ENCODE results near the gene CENPU.
A peak's percentile ranks its signal among the peaks of the same experiment; 100 is the strongest.
"Not testable (repeated sequence)": the region's sequence is repeated elsewhere in the genome, so short reads cannot be mapped to it uniquely, and the experiment has no call there.

Gene CENPU, protein sequence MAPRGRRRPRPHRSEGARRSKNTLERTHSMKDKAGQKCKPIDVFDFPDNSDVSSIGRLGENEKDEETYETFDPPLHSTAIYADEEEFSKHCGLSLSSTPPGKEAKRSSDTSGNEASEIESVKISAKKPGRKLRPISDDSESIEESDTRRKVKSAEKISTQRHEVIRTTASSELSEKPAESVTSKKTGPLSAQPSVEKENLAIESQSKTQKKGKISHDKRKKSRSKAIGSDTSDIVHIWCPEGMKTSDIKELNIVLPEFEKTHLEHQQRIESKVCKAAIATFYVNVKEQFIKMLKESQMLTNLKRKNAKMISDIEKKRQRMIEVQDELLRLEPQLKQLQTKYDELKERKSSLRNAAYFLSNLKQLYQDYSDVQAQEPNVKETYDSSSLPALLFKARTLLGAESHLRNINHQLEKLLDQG

DNA sequence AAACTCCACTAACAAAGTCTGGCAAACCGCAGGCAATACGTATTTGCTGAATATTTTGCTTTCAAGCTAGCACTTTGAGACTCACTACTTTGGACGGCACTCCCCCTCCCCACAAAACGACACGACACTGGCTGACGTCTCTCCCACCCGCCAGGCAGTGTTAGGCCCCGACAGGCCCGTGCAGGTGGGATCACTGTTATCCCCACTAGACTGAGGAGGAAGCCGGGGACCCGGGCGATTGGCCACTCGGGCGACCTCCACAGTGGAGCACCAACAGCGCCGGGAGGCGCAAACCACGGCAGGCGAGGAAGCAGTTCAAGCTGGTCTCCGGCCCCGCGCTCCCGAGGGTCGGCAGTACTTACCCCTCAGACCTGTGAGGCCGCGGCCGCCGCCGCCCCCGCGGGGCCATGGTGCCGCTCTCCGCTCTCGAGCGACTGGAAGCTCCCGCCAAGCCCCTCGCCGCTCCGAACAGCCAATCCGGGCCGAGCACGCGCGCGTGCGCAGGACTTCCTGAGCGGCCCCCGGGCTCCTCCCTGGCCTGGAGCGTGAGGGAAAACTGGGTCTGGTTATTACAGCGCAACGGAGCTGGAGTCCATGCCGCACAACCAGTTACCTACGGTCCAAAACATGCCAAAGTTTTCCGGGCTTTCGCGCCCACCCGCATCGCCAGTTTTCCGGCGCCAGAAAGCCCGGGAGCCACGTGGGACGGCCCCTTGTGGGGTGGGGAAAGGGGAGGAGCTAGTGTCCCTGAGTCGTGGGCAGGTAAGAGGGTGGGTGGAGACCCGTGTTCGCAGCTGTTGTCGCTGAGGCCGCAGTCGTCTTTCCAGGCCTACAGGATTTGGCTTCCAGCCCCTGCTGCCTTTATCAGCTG is at the start of gene CENPU:
CENPU (minus strand) TSS at position 443 of the 871 bp plus-strand sequence; CDS start at position 409, 34 bp downstream.
- peak; percentile 98 for DNase-seq

DNA sequence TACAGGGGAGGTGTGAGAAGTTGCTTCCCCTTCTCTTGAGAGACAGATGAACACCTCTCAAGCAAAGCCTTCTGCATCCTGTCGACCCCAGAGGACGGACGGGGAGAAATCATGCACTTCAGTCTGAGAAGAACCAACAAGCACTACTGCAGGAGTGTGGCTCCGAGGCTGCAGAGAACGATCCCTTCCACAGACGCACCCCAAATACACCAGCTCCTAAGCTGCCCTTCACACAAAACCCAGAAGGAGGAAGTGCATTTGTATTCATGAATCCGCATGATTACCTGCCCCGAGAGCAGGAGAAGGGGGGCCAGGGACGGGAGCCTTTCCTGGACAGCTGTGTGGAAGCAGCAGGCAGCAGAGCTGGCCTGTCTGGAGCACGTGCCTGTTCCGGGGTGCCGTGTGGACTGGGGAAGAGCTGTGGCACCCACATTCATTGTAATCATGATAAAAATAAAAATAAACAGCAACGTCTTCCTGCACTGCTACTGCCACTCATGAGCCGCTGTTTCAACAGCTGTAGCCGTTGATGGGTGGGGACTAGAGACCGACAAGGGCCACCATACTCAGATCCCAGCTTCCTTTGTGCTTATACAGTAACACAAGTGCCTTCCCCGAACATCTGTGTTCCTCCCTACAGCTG is 49.0 kb upstream of the CENPU start:
- no peak for DNase-seq

DNA sequence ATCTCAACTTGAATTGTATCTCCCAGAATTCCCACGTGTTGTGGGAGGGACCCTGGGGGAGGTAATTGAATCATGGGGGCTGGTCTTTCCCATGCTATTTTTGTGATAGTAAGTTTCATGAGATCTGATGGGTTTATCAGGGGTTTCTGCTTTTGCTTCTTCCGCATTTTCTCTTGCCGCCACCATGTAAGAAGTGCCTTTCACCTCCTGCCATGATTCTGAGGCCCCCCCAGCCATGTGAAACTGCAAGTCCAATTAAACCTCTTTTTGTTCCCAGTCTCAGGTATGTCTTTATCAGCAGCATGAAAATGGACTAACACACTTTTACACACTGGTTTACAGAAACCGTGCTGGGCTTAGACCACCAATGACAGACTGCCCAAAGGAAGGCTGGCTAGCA is 45.3 kb upstream of the CENPU start:
- not testable (repeated sequence) for DNase-seq

DNA sequence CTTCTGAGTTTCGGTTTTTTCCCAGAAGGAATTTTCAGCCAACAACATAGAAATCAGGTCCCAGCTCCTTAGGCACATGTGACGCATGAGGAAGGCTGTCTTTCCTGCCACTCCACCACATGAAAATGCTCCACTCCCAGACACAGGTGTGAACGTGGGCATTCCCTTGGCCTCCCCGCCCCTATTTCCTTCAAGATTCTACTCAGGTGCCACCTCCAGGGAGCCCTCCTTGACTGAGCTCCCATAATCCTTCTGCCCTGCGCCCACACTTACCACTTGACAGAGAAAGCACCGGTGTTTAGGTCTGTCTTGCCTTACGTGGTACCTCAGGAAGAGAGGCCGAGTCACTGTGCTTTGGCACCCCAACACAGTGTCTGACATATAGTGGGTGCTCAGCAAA is 44.4 kb upstream of the CENPU start:
- DNase-seq, result no peak

DNA sequence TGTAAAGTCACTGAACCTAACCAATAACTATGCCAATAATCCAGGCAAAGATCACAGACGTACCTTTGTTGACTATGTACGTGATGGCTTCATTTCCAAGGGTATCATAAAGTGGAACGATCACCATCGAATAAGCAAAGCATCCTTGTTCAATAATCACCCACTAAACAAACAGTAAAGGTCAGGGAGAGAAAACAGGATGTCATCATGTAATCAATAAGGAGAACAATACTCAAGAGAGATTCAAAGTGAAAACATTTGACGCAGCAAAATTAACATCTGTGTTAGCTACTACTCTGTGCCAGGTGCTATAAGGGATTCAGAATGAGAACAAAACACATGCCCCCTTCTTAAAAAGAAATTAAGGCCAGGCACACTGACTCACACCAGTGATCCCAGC is 42.9 kb upstream of the CENPU start:
- DNase-seq, result no peak

DNA sequence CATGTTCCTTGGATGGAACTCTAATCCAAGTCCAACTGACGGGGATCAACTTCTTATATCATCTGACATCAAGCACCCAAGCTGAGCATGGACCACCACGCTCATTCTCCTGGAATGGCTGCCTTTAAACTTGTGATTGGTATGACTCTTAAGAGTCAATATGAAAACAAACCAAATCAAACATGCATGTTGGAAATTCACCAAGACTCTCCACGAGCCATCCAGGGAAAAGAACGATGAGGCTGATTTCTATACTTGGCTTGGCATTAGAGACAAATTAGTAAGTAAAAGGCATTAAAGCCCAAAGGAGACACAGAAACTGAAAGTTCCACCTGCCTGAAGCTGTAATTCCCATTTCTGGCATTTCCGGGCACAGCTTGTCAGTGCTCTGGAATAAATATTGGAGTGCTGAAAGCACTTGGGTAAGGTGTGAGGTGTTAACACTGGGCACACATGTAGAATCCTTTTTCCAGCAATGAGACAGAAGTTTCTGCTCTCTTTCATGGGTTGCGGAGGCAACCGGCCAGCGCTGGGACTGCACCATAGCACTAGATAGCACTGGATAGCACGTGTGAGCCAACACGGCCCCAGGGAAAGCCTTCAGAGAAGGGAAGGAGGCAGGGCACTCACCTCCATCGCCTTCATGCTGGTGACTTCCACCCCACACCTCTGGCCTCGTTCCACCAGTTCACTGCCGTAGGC is 42.1 kb upstream of the CENPU start:
- DNase-seq, result no peak

DNA sequence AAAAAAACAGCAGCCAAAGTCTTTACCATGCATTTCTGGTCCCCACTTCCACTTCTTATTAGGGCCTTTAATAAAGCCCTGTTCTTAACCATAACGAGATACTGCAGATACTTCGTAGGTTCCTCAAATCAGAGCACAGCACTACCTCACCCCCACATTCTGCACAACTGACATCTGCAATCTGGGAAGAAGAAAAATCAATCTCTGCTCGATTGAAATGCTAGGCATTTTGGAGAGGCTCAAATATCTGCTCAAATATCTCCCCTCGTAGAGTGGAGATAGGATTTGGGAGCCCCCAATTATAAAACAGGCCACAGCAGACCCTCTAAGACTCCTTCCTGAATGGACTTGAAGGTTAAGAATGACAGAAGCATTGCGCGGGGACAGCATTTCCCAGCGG is 40.3 kb upstream of the CENPU start:
- DNase-seq, result no peak

DNA sequence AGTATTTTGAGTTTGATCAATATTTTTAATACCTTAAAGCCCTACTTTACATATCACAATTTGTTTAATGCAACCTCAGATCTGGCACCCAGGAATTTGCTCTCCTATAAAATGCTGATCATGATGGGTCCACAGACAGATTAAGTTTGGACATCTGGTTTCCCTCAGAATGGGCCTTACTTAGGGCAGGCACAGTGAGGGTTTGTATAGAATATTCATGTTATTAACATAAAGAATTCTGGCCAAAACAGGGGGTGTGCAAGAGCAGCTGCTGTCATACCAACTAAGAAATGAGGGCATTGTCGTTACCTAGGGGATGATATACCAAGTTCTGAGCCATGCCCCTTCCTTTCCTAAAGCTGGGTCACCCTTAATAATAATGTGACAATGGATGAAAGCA is 37.5 kb upstream of the CENPU start:
- DNase-seq, result no peak

DNA sequence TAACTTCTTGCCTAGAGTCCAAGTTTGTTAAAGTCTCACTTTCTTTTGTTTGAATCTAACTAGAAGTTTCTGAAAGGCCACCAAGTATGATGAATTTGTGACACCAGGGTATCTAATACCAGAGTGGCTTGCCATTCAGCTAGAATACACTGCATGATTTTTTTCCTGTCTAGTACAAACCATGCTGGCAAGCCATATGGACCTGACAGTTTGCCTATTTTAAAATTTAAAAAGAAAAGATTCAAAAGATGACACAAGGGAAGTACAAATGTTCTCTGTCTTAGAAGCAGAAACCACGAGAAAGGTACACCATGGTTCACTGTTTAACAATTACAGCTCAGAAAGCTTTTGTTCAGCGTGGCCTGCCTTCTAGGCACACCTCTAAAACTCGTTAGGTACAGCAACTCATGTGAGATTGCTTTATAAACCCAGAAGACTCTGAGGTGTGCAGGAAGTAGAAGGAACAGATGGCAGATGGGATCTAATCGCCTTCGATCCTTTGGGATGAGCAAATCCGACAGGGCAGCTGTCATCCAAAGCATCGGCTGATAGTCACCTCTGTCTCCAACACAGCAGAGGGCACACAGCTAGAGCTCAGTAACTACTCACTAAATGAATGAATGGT is 35.4 kb upstream of the CENPU start:
- no peak for DNase-seq

DNA sequence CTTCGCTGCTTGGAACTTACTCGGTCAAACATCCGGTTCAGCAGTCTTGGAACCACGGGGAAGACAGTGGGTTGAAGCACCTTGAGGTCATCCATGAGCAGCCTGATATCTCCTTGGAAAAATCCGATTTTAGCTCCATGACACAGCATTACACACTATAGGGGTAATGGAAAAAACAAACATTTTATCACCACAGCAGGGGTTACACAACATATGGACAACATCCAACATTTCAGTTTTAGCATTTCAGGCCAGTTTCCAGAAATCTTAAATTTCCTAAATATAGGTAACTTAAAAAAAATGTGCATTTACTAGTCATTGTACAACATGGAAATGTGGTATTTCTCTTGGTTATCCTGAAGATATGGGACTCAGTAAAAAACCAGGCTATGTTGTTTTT is 34.4 kb upstream of the CENPU start:
- DNase-seq, result no peak

DNA sequence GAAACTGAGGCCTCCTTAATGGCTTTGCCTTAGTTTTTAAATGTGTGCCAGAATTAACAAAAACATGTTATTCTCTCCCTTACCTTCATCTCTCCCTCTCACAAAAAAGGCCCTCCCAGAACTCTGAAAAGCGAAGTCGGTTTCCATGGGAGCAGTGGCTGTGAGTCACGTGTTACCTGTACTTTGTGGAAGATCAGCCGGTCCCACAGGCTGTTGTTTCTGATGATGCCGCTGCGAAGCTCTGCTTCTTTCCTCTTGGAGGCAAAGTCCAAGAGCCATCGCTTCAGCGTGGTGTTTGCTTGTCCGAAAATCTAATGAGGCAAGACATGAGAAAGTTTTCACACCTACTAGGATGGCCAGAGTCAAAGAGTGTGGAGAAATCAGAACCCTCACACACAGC is 32.5 kb upstream of the CENPU start:
- DNase-seq, result no peak

DNA sequence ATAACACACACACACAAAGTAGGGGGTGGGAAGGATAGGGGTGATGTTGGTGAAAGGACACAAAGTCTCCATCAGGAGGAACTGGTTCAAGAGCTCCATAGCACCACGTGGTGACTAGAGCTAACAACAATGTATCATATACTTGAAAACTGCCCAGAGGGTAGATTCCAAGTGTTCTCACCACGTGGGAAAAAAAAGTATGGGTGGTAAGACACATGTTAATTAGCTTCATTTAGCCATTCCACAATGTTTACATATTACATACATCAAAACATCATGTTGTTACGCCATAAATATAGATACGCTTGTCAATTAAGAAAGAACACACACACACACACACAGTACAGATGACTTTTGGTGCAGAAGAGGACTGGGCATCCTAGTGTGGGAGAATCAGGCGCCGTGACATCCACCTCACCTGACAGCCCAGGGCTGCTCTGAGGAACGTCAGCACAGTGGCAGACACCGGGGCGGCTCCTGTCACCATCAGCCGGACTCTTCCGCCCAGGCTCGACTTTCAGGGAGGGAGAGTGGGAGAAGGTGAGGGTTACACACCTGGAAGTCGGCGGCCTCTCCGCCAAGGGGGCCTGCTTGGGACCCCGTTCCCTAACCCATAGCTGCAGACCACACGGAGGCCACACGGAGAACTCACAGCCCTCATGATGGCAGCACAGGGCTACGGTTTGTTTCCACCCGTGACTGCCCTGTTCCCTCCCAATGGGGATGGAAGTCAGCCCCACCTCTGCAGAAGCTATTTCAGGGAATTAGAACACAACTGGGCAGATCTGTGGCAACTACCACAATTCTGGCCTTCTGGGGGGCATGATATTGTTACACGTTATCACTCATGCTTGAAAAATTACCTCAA is 31.8 kb upstream of the CENPU start:
- DNase-seq, result no peak

DNA sequence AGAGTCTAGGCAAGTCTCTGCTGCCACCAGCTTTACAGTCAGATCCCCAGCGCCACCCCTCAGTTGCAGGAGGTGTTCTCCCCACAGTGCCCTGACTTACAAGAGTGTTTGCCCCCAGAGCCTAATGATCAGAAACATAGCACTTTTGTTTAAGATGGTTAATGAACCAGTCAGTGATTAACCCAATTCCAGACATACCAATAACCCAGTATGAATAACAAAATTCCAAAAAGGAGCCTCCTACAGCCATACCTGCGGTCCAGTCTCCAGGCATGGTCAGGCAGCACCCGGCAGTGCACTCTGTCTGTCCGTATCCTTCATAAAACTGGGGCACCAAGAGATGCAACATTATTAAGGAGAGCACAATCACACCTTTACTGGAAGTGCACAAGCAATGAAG is 30.7 kb upstream of the CENPU start:
- DNase-seq, result no peak

DNA sequence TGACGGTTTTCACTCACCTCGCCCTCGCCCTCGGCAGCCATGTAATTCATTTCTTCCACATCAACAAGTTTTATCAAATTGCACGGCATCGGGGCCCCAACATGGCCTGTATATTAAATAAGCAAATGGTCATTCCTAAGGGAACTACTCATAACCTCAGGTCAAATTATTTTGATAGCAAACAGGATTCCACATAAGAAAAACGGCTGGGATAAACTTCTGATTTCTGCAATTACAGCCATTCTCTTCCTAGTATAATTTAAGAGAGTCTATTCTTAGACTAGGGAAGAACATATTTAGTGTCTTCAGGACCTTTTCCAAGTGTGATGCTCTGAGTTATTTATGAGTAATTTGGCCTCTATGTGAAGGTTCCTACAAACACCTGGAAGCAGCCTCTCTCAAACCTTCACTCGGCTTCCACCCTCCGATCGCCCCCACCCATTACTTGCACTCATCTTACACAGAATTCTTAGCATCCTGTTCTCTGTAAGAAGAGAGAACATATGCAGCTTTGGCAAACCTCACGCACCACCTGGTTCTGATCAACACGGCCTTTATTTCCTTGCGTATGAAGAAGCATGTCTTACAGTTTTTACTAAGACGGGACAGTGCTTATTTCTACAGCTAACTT is 29.4 kb upstream of the CENPU start:
- DNase-seq, result peak; percentile 82

DNA sequence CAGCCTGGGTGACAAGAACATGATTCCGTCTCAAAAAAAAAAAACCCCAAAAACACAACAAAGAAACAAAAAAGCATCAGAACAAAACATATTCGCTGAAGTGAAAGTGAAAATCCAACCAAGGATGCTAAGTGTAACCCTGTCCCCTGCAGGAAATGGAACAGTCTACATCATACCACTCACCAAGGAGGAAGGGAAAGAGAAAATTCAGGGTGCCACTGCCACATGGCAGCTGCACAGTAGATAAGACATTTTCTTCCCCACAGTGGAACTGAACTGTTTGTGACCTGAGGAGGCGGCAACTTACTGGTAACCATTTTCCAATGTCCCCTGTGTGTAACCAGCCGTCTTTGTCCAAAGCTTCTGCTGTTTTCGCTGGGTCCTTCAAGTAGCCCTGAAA is 28.2 kb upstream of the CENPU start:
- no peak for DNase-seq

DNA sequence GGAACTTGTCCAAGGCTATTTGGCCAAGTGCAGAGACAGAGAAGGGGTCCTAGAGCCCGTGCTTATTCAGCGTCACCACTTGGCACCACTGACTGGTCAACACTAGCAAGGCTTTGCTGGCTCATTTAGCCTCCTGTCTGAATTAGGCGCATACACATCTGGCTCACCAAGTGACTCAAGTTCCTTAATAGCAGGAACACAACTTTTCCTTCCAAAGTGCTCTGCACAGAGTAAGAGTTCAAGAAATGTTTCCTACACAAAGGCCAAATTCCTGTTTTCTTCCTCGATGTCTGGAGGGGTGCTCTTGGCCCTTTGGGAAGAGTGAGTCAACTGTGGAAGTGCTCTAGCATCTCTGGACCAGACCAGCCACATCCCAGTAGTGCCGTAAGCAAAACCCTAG is 26.8 kb upstream of the CENPU start:
- DNase-seq, result no peak

DNA sequence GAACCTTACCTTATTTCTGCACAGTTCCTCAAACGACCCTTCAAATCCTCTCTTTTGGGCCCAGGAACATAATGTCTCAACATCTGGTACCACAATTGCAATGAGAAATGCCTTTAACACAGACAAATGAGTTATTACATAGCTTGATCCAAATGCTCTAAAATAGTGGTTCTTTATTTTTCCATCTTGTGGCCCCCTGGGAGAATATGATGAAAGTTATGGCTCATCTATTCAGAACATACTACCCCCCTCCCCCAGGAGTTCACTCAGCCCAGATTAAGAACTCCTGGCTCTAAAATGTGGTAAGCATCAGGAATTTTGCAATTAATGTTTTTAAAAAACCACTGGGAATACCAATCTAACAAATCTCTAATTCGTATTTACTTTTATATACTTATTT is 23.9 kb upstream of the CENPU start:
- DNase-seq, result no peak

DNA sequence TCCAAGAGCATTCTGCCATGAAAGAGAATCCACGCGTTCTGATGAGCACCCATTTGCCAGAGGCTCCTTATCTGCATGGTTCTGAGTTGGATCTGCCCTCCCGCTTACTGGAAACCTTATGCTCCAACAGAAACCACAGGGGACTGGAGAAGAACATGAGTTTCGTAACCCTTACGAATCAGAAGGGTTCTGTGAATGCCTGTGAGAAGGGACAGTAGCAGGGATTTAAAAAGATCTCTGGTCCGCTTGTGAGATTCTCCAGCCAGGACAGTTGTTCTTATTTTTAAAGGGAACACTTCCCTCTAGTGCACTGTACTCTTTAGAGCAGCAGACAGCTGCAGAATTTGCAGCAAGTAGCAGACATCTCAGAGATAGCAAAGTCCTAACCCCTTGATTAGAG is 22.5 kb upstream of the CENPU start:
- no peak for DNase-seq

DNA sequence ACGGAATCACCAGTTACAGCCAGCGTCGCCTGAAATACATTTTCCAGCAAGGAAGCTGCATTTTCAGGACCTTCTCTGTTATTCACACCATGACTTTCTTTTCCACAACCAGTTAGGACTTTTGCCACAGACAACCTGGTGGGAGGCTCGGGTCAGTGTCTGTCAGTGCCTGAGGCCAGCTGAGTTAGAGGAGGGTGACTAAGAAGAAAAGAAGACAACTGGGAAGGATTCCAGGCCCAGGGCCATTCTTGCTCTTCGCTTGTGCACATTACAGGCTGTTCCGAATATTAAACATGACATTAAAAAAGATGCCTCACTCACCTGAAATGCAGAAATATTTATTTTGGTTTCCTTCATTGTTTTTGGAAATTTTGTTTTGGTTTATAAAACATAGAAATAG is 21.4 kb upstream of the CENPU start:
- DNase-seq, result no peak

DNA sequence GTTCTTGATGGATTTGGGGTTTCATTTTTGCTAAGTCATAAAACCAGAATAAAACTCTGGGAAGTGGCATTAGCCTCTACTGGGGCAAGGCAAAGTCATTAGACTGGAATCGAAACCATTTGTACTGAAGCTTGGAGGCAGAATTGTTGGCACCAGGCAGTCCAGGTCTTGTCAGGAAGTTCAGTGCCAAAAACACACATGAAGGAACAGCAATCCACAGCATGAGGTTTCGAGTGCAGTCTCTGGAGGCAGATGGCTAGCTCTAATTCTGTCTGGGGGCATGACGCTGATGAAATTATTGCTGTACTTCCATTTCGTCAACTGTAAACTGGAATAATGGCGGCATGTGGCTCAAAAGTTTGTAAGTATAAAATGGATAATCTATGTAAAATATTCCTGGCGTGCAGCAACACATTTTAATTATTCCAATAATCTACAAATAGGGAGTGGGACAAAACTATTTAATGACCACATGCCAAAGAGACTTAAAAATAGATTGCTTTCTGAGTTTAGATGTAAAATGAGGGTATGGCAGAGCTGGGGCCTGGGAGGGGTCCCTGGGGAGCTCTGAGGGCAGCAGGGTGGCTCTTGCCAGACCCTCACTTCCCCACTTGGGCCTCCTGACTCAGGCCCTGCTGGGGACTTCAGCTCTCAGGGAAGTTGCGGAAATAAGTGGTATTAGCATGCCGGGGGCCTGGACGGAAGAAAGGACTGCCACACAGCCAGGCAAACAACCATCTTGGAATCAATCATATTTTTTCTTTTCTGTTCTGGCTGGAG is 18.8 kb upstream of the CENPU start:
- DNase-seq, result no peak

All from femur (tissue), 1 donor.